H1 (cell line): ENCODE data around the gene NEFH. TPM values are rescaled to one million over a fixed set of nuclear protein-coding genes. Genes with fewer than 3 reads are reported as not detected.

ENCODE experiments used
- ATF2 ChIP-seq: IDR thresholded peaks from 2 replicates; pipeline ENCODE4 v1.6.1; 2012; ENCODE audit warnings: low read length, inconsistent platforms
- ATF3 ChIP-seq: IDR thresholded peaks from 2 replicates; pipeline ENCODE4 v1.6.1; 2011; ENCODE audit warnings: low read depth, mild to moderate bottlenecking, low read length; ENCODE audit not compliant: insufficient read depth
- CHD2 ChIP-seq: IDR thresholded peaks from 2 replicates; pipeline ENCODE4 v1.6.1; 2012; ENCODE audit warnings: low read length, improper control_type of control experiment
- RBBP5 ChIP-seq: IDR thresholded peaks from 2 replicates; pipeline ENCODE4 v1.7.1; 2012; ENCODE audit warnings: low read depth, mild to moderate bottlenecking, inconsistent platforms, low read length, moderate library complexity, borderline replicate concordance
- SIX5 ChIP-seq: IDR thresholded peaks from 2 replicates; pipeline ENCODE4 v1.6.1; 2011; ENCODE audit warnings: mild to moderate bottlenecking, low read depth, low read length
- SP4 ChIP-seq: IDR thresholded peaks from 2 replicates; pipeline ENCODE4 v1.6.1; 2012; ENCODE audit warnings: low read length, inconsistent platforms
- polyA plus RNA-seq, 7 experiments: library from polyadenylated mRNA; depleted of rRNA in 3 of 7; stranded (reverse) in 5 of 7; unstranded in 2 of 7; fragments of >200 nt in 5 of 7; fragments of 200-250 nt in 2 of 7; gene quantifications; 1 replicate in 5 of 7; 2 replicates in 1 of 7; 4 replicates in 1 of 7; pipeline versions ENCODE4 v1.2.1 to v1.2.3, GENCODE V29; 2011 to 2013; ENCODE audit warnings: missing spikeins in 2 of 7, mixed read lengths in 2 of 7
- total RNA-seq: library from RNA; stranded (reverse); fragmentation: NEBNext Ultra II Directional; extraction: Animal tissue kit (Norgen Biotek cat#: 25700); gene quantifications from 2 replicates; pipeline ENCODE4 v1.2.1, GENCODE V29; 2021

The NEFH gene
- total and polyA plus RNA-seq, 2 of the 8 experiments (the other 6 are each of a cell fraction or from before 2014, with no cell fraction given), result 0.57 to 2.3 TPM

GRCh38 chr22:29469755-29470154 is 10.3 kb upstream of the NEFH start (continued):
- TF ChIP-seq ATF2 (no peak), CHD2 (no peak), RBBP5 (no peak), ATF3 (no peak), SIX5 (no peak), SP4 (no peak)
